Measurements from ENCODE around the gene POP5.

GRCh38 chr12:120583478-120584030 lies 2.4 kb upstream of the POP5 start:
- peak; percentile 92 for TF ChIP-seq CTCF (IDR thresholded peaks at IDR 0.05; ENCODE audit: low read length)
- no peak for TF ChIP-seq EZH2 (IDR thresholded peaks at IDR 0.05; ENCODE audit: borderline replicate concordance, low read length)
